Small intestine (tissue), 7 donors: ENCODE results near the gene UBE2E2. TPM values are rescaled to one million over a fixed set of nuclear protein-coding genes. Genes with fewer than 3 reads are reported as not detected.

ENCODE experiments used
- DNase-seq, 2 donors: peaks; one replicate each; pipeline versions ENCODE4 v3.0.0 to v3.0.0-alpha.2; 2013
- FAIRE-seq: peaks from 2 replicates; lab custom pipeline; 2012; peaks lifted over from hg19 to GRCh38; lab: Jason Lieb, UNC
- H3K27ac ChIP-seq, 3 donors: one replicate each; pipeline ENCODE4 v1.5.1; 2013; ENCODE audit warnings: low read length in 2 of 3, mild to moderate bottlenecking in 2 of 3, control low read depth in 1 of 3, inconsistent platforms in 1 of 3, low read depth in 1 of 3, moderate library complexity in 1 of 3
- H3K27me3 ChIP-seq, 3 donors: one replicate each; pipeline ENCODE4 v1.6.1; 2013; ENCODE audit warnings: low read length in 3 of 3, inconsistent platforms in 1 of 3; ENCODE audit not compliant: control insufficient read depth in 3 of 3, insufficient read depth in 3 of 3
- H3K36me3 ChIP-seq, 3 donors: one replicate each; pipeline ENCODE4 v1.6.1; 2013; ENCODE audit warnings: low read length in 3 of 3, inconsistent platforms in 1 of 3, low read depth in 1 of 3, mild to moderate bottlenecking in 1 of 3, moderate library complexity in 1 of 3; ENCODE audit not compliant: control insufficient read depth in 3 of 3, insufficient read depth in 2 of 3
- H3K4me1 ChIP-seq, 3 donors: one replicate each; pipeline ENCODE4 v1.6.1; 2013; ENCODE audit warnings: low read length in 2 of 3, inconsistent platforms in 1 of 3, low read depth in 1 of 3, mild to moderate bottlenecking in 1 of 3, moderate library complexity in 1 of 3; ENCODE audit not compliant: control insufficient read depth in 3 of 3, insufficient read depth in 2 of 3
- H3K4me3 ChIP-seq, 3 donors: one replicate each; pipeline ENCODE4 v1.5.1; 2013; ENCODE audit warnings: low read length in 3 of 3, control low read depth in 1 of 3, inconsistent platforms in 1 of 3, low read depth in 1 of 3, mild to moderate bottlenecking in 1 of 3, moderate library complexity in 1 of 3
- H3K9me3 ChIP-seq, 2 donors: one replicate each; pipeline ENCODE4 v1.6.1; 2013; ENCODE audit warnings: low read depth in 1 of 2, low read length in 1 of 2; ENCODE audit not compliant: control insufficient read depth in 2 of 2, insufficient read depth in 1 of 2
- WGBS, 3 donors: extraction: QIAGEN DNeasy Blood & Tissue Kit; methylation state at CpG; one replicate each; pipeline ENCODE4 v1.1.7; 2013; 5-methylcytosine and 5-hydroxymethylcytosine counted together
- polyA plus RNA-seq, 4 donors: library from polyadenylated mRNA; stranded (reverse) in 3 of 4; unstranded in 1 of 4; fragments of 200-250 nt in 3 of 4; fragments of 120-200 nt in 1 of 4; gene quantifications; one replicate each; pipeline versions ENCODE4 v1.2.1 to v1.2.3, GENCODE V29; 2013
- donor health status: healthy with polysubstance abuse.
- donor health status: control.
- donor health status: control.
- donor health status: Bipolar disorder and iron deficiency.
- donor health status: healthy.

UBE2E2 gene
- polyA plus RNA-seq, 4 donors: 1.1 to 10.2 (median 7.7) TPM

- peaks cover 0 to 6% (median 2%) of the 10 kb centered on the region in 3 donors for H3K4me1 ChIP-seq
- no peak for DNase-seq
- FAIRE-seq: no peak
- no peak overlapping the region for H3K4me3 ChIP-seq
- WGBS, 3 donors: 66 to 85% (median 78%) methylated on average over 10 of the region's 10 CpGs
- H3K27me3 ChIP-seq: peaks cover 1 to 19% (median 3%) of the 10 kb centered on the region in 3 donors
- H3K36me3 ChIP-seq: no peaks in the 10 kb centered on the region
- no peak overlapping the region for H3K27ac ChIP-seq
- H3K9me3 ChIP-seq: no peaks in the 10 kb centered on the region
These were observed 1.8 kb upstream of the UBE2E2 start for GRCh38 chr3:23201154-23201838.

- DNase-seq (peak in 1 of 2 donors; percentile 20), FAIRE-seq (no peak)
- Histone ChIP-seq H3K27me3 (peaks cover 1 to 22% (median 3%) of the 10 kb centered on the region in 3 donors), H3K4me3 (peak overlapping the region; percentile 82 to 99 (median 89)), H3K4me1 (peaks cover 0 to 6% (median 2%) of the 10 kb centered on the region in 3 donors), H3K36me3 (no peaks in the 10 kb centered on the region), H3K9me3 (no peaks in the 10 kb centered on the region), H3K27ac (peak overlapping the region in 1 of 3 donors; percentile 74)
- 4 to 13% (median 12%) methylated on average over 40 to 41 of the region's 41 CpGs for WGBS, 3 donors
These were observed 765 bp upstream of the UBE2E2 start for GRCh38 chr3:23202203-23202920.

GRCh38 chr3:23203708-23204330 lies 692 bp downstream of the UBE2E2 start:
- DNase-seq (peak in 1 of 2 donors; percentile 13), FAIRE-seq (no peak)

GRCh38 chr3:23206366-23206765 lies 3.2 kb downstream of the UBE2E2 start:
- Histone ChIP-seq H3K4me3 (no peak overlapping the region), H3K4me1 (peaks cover 0 to 6% (median 2%) of the 10 kb centered on the region in 3 donors), H3K27ac (no peak overlapping the region), H3K36me3 (no peaks in the 10 kb centered on the region), H3K9me3 (no peaks in the 10 kb centered on the region), H3K27me3 (peaks cover 0 to 14% (median 1%) of the 10 kb centered on the region in 3 donors)
- DNase-seq (no peak), FAIRE-seq (no peak)
- WGBS, 3 donors: 87 to 92% (median 88%) methylated on average over 3 of the region's 3 CpGs

More at GRCh38 chr3:23203708-23204330, 692 bp downstream of the UBE2E2 start:
- peak overlapping the region; percentile 84 to 99 (median 89) for H3K4me3 ChIP-seq
- H3K36me3 ChIP-seq: no peaks in the 10 kb centered on the region
- peak overlapping the region in 1 of 3 donors; percentile 87 for H3K27ac ChIP-seq
- H3K27me3 ChIP-seq: peaks cover 1 to 22% (median 3%) of the 10 kb centered on the region in 3 donors
- H3K9me3 ChIP-seq: no peaks in the 10 kb centered on the region
- WGBS, 3 donors: 1 to 2% (median 1%) methylated on average over 19 of the region's 19 CpGs
- H3K4me1 ChIP-seq: peaks cover 0 to 6% (median 2%) of the 10 kb centered on the region in 3 donors

- Histone ChIP-seq H3K27me3 (peaks cover 0 to 3% (median 0%) of the 10 kb centered on the region in 3 donors), H3K36me3 (no peaks in the 10 kb centered on the region), H3K27ac (no peak overlapping the region), H3K4me3 (no peak overlapping the region), H3K9me3 (no peaks in the 10 kb centered on the region), H3K4me1 (peaks cover 0 to 5% (median 0%) of the 10 kb centered on the region in 3 donors)
- FAIRE-seq: no peak
- no peak for DNase-seq
- 0 to 75% (median 40%) methylated on average over 1 of the region's 1 CpG for WGBS, 3 donors
These were observed 6.0 kb downstream of the UBE2E2 start for GRCh38 chr3:23209103-23209502.

- Histone ChIP-seq H3K9me3 (no peaks in the 10 kb centered on the region), H3K4me3 (no peak overlapping the region), H3K36me3 (no peaks in the 10 kb centered on the region), H3K27ac (no peak overlapping the region), H3K4me1 (no peaks in the 10 kb centered on the region), H3K27me3 (peaks cover 0 to 3% (median 0%) of the 10 kb centered on the region in 3 donors)
- WGBS, 3 donors: 50 to 80% (median 61%) methylated on average over 4 of the region's 4 CpGs
- DNase-seq (no peak), FAIRE-seq (no peak)
These were observed 6.8 kb downstream of the UBE2E2 start for GRCh38 chr3:23209747-23210487.

GRCh38 chr3:23213813-23214212 lies 10.7 kb downstream of the UBE2E2 start:
- no peak overlapping the region for H3K27ac ChIP-seq
- WGBS, 3 donors: 43 to 76% (median 59%) methylated on average over 2 of the region's 2 CpGs
- no peak for FAIRE-seq

More at GRCh38 chr3:23213813-23214212, 10.7 kb downstream of the UBE2E2 start:
- no peaks in the 10 kb centered on the region for H3K4me1 ChIP-seq
- no peak overlapping the region for H3K4me3 ChIP-seq
- H3K27me3 ChIP-seq: no peaks in the 10 kb centered on the region
- no peaks in the 10 kb centered on the region for H3K9me3 ChIP-seq
- no peak for DNase-seq
- no peaks in the 10 kb centered on the region for H3K36me3 ChIP-seq
